Activated T-helper 9 cell treated with anti-CD3 and anti-CD28 coated beads, Interleukin-2, amount 50 U/mL, for 16 hours (primary cell): Measurements from ENCODE around the gene CDC23.

ENCODE experiments used
- DNase-seq: peaks from one replicate; pipeline ENCODE4 v3.0.0-alpha.2; 2020; ENCODE audit warnings: low read depth

CDC23 gene

DNA sequence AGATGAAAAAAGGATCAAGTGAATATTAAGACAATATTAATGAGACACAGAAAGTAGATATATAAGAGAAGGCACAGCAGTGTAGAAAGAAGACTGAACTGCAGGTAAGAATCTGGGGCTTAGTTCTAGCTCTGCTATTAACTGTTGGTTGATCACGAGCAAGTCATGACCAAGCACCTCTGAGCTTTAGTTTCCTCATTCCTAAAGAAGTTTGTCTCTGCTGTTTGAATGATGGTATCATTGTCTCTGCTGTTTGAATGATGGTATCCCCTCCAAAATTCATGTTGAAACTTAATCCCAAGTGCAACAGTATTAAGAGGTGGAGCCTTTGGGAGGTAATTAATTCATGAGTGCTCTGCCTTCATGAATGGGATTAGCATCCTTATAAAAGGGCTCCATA lies 71.4 kb downstream of the CDC23 start:
- DNase-seq, result no peak

- no peak for DNase-seq
These were observed 72.9 kb downstream of the CDC23 start for GRCh38 chr5:138140268-138140667.

GRCh38 chr5:138139781-138140090 lies 73.4 kb downstream of the CDC23 start:
- DNase-seq, result no peak

GRCh38 chr5:138138949-138139780 lies 74.0 kb downstream of the CDC23 start, which contains the start of gene NME5:
Gene NME5 (minus strand): TSS chr5:138139428. CDS start chr5:138138780, 648 bp downstream.
- no peak for DNase-seq
